H1 (cell line): ENCODE data around the gene DHCR24. TPM values are rescaled to one million over a fixed set of nuclear protein-coding genes. Genes with fewer than 3 reads are reported as not detected.

Source experiments
- CTCF ChIA-PET: fragments of 300-600 bp; sonication (Branson Sonifier 250); formaldehyde crosslinking; loops from one replicate; lab custom pipeline; 2021; ENCODE audit not compliant: partially characterized antibody; lab: Charles Lee
- POLR2A ChIA-PET: fragments of 300-600 bp; sonication (Branson Sonifier 250); formaldehyde crosslinking; loops from one replicate; lab custom pipeline; 2021; ENCODE audit warnings: inconsistent platforms; ENCODE audit not compliant: partially characterized antibody; lab: Charles Lee
- DNase-seq, 2 experiments: peaks; one replicate each; pipeline versions ENCODE4 v3.0.0 to v3.0.0-alpha.2; 2010 to 2022; ENCODE audit warnings: low spot score in 2 of 2, low read depth in 1 of 2, mixed read lengths in 1 of 2
- FAIRE-seq: peaks from 2 replicates; lab custom pipeline; 2011; peaks lifted over from hg19 to GRCh38; lab: Jason Lieb, UNC
- H2AFZ ChIP-seq: 2 replicates; pipeline ENCODE4 v1.8.1; 2012; ENCODE audit warnings: low read length, inconsistent platforms
- H2AK5ac ChIP-seq: 2 replicates; pipeline ENCODE4 v1.6.1; 2013; ENCODE audit warnings: low read depth, low read length
- H2BK120ac ChIP-seq: replicated peaks from 2 replicates; pipeline ENCODE3; 2013; ENCODE audit warnings: low read depth, low read length, inconsistent platforms
- H2BK12ac ChIP-seq: 2 replicates; pipeline ENCODE4 v1.6.1; 2013; ENCODE audit warnings: low read depth, low read length
- H2BK15ac ChIP-seq: 2 replicates; pipeline ENCODE4 v1.6.1; 2013; ENCODE audit warnings: low read length
- H2BK20ac ChIP-seq: 2 replicates; pipeline ENCODE4 v1.6.1; 2013; ENCODE audit warnings: low read length
- H2BK5ac ChIP-seq: 2 replicates; pipeline ENCODE4 v1.6.1; 2013; ENCODE audit warnings: low read depth, low read length
- H3K14ac ChIP-seq: 2 replicates; pipeline ENCODE4 v1.6.1; 2013; ENCODE audit warnings: inconsistent platforms; ENCODE audit not compliant: insufficient read length
- H3K18ac ChIP-seq: 2 replicates; pipeline ENCODE4 v1.6.1; 2013; ENCODE audit warnings: low read length; ENCODE audit errors: extremely low read depth
- H3K23ac ChIP-seq: 2 replicates; pipeline ENCODE4 v1.6.1; 2013; ENCODE audit warnings: inconsistent platforms; ENCODE audit not compliant: insufficient read length
- H3K23me2 ChIP-seq: 2 replicates; pipeline ENCODE4 v1.6.1; 2013; ENCODE audit warnings: low read depth, low read length
- H3K27ac ChIP-seq: 2 replicates; pipeline ENCODE4 v1.6.1; 2011; ENCODE audit warnings: low read depth, low read length, inconsistent platforms
- H3K27me3 ChIP-seq, 4 experiments: replicated peaks in 1 of 4; 1 replicate in 1 of 4; 2 replicates in 3 of 4; pipeline versions ENCODE4 v1.6.1 to v1.8.1; 2011 to 2013; ENCODE audit warnings: low read length in 3 of 4, mild to moderate bottlenecking in 3 of 4, inconsistent platforms in 2 of 4, mixed read lengths in 2 of 4, moderate library complexity in 1 of 4; ENCODE audit not compliant: control insufficient read depth in 3 of 4, insufficient read depth in 3 of 4; ENCODE audit errors: extremely low read depth in 1 of 4
- H3K36me3 ChIP-seq, 4 experiments: 2 replicates each; pipeline versions ENCODE4 v1.6.1 to v1.8.1; 2011 to 2013; ENCODE audit warnings: mild to moderate bottlenecking in 4 of 4, low read length in 3 of 4, moderate library complexity in 2 of 4, control low read depth in 1 of 4, inconsistent platforms in 1 of 4; ENCODE audit not compliant: insufficient read depth in 4 of 4, control insufficient read depth in 2 of 4
- H3K4ac ChIP-seq: replicated peaks from 2 replicates; pipeline ENCODE3; 2013; ENCODE audit warnings: low read length, low read depth, mixed read lengths, inconsistent platforms; ENCODE audit not compliant: insufficient read length
- H3K4me1 ChIP-seq, 4 experiments: replicated peaks in 1 of 4; 1 replicate in 1 of 4; 2 replicates in 3 of 4; pipeline versions ENCODE4 v1.6.1 to v1.8.1; 2011 to 2013; ENCODE audit warnings: low read length in 3 of 4, inconsistent platforms in 2 of 4, mixed read lengths in 1 of 4; ENCODE audit not compliant: insufficient read depth in 4 of 4, control insufficient read depth in 3 of 4
- H3K4me2 ChIP-seq, 2 experiments: 2 replicates each; pipeline versions ENCODE4 v1.6.1 to v1.8.1; 2011 to 2013; ENCODE audit warnings: low read depth in 2 of 2, low read length in 2 of 2, control low read depth in 1 of 2, inconsistent platforms in 1 of 2, mild to moderate bottlenecking in 1 of 2; ENCODE audit not compliant: insufficient read depth in 1 of 2
- H3K4me3 ChIP-seq, 4 experiments: fragments of 200-600, 300-600 bp in 1 of 4; sonication (generic), shearing (Covaris generic), sonication (Bioruptor Twin) in 1 of 4; 2 replicates each; pipeline versions ENCODE4 v1.5.1 to v1.8.1; 2011 to 2016; ENCODE audit warnings: low read length in 4 of 4, low read depth in 3 of 4, control low read depth in 2 of 4, inconsistent platforms in 2 of 4, mild to moderate bottlenecking in 2 of 4, mixed read lengths in 1 of 4, moderate library complexity in 1 of 4; ENCODE audit not compliant: insufficient read depth in 2 of 4; ENCODE audit errors: extremely low read depth in 1 of 4
- H3K56ac ChIP-seq: replicated peaks from 2 replicates; pipeline ENCODE3; 2013; ENCODE audit warnings: low read depth, mild to moderate bottlenecking, mixed read lengths, low read length, inconsistent platforms; ENCODE audit not compliant: insufficient read length
- H3K79me1 ChIP-seq: 2 replicates; pipeline ENCODE4 v1.6.1; 2013; ENCODE audit warnings: low read depth, low read length, control low read depth
- H3K79me2 ChIP-seq, 2 experiments: 2 replicates each; pipeline versions ENCODE4 v1.6.1 to v1.8.1; 2012 to 2013; ENCODE audit warnings: low read length in 2 of 2, mild to moderate bottlenecking in 2 of 2, inconsistent platforms in 1 of 2; ENCODE audit not compliant: insufficient read depth in 2 of 2, control insufficient read depth in 1 of 2
- H3K9ac ChIP-seq, 4 experiments: replicated peaks in 1 of 4; 1 replicate in 1 of 4; 2 replicates in 3 of 4; pipeline versions ENCODE4 v1.6.1 to v1.8.1; 2011 to 2013; ENCODE audit warnings: low read depth in 3 of 4, low read length in 3 of 4, control low read depth in 2 of 4, mild to moderate bottlenecking in 2 of 4, moderate library complexity in 2 of 4, inconsistent platforms in 1 of 4; ENCODE audit errors: extremely low read depth in 1 of 4
- H3K9me3 ChIP-seq, 2 experiments: 2 replicates each; pipeline versions ENCODE4 v1.6.1 to v1.8.1; 2012 to 2013; ENCODE audit warnings: mild to moderate bottlenecking in 2 of 2, moderate library complexity in 2 of 2, control low read depth in 1 of 2, inconsistent platforms in 1 of 2, low read depth in 1 of 2, low read length in 1 of 2, mixed read lengths in 1 of 2; ENCODE audit not compliant: insufficient read depth in 2 of 2
- H4K20me1 ChIP-seq, 2 experiments: replicated peaks in 1 of 2; 2 replicates each; pipeline versions ENCODE3 to v1.8.1; 2011 to 2013; ENCODE audit warnings: inconsistent platforms in 2 of 2, low read length in 2 of 2, mild to moderate bottlenecking in 1 of 2; ENCODE audit not compliant: insufficient read depth in 2 of 2, control insufficient read depth in 1 of 2
- H4K5ac ChIP-seq: 2 replicates; pipeline ENCODE4 v1.6.1; 2013; ENCODE audit warnings: low read length, low read depth, mixed read lengths, inconsistent platforms; ENCODE audit not compliant: insufficient read length
- H4K8ac ChIP-seq: 2 replicates; pipeline ENCODE4 v1.8.0; 2013; ENCODE audit warnings: mild to moderate bottlenecking, moderate library complexity, low read length, inconsistent platforms; ENCODE audit not compliant: insufficient read depth; ENCODE audit errors: extremely low read depth
- H4K91ac ChIP-seq: replicated peaks from 2 replicates; pipeline ENCODE3; 2013; ENCODE audit warnings: low read length, mixed read lengths, inconsistent platforms; ENCODE audit not compliant: insufficient read length
- BCL11A ChIP-seq, 2 experiments: IDR thresholded peaks; one replicate each; pipeline ENCODE4 v1.6.1; 2011; ENCODE audit warnings: low read depth in 2 of 2, low read length in 2 of 2, mild to moderate bottlenecking in 2 of 2
- KDM1A ChIP-seq: fragments of 200-600, 300-600 bp; sonication (generic); IDR thresholded peaks from 2 replicates; pipeline ENCODE4 v1.7.1; 2016; ENCODE audit warnings: mild to moderate bottlenecking, low read length, borderline replicate concordance
- KDM5A ChIP-seq: fragments of 200-600 bp; IDR thresholded peaks from 2 replicates; pipeline ENCODE4 v1.7.1; 2012; ENCODE audit warnings: mild to moderate bottlenecking, low read length, inconsistent platforms, mixed read lengths
- WGBS, 2 experiments: shearing (Covaris generic) in 1 of 2; methylation state at CpG; one replicate each; pipeline versions ENCODE4 v1.1.6 to v1.1.7; 2013 to 2015; ENCODE audit warnings: low lambda C conversion rate in 2 of 2, mixed read lengths in 2 of 2, inconsistent platforms in 1 of 2, low coverage in 1 of 2, missing lambda C conversion rate in 1 of 2; ENCODE audit not compliant: insufficient replicate concordance in 2 of 2, insufficient coverage in 1 of 2, insufficient read length in 1 of 2; ENCODE audit errors: extremely low coverage in 1 of 2, missing lambda C conversion rate in 1 of 2; 5-methylcytosine and 5-hydroxymethylcytosine counted together
- polyA plus RNA-seq, 7 experiments: library from polyadenylated mRNA; depleted of rRNA in 3 of 7; stranded (reverse) in 5 of 7; unstranded in 2 of 7; fragments of >200 nt in 5 of 7; fragments of 200-250 nt in 2 of 7; gene quantifications; 1 replicate in 5 of 7; 2 replicates in 1 of 7; 4 replicates in 1 of 7; pipeline versions ENCODE4 v1.2.1 to v1.2.3, GENCODE V29; 2011 to 2013; ENCODE audit warnings: missing spikeins in 2 of 7, mixed read lengths in 2 of 7
- total RNA-seq: library from RNA; stranded (reverse); fragmentation: NEBNext Ultra II Directional; extraction: Animal tissue kit (Norgen Biotek cat#: 25700); gene quantifications from 2 replicates; pipeline ENCODE4 v1.2.1, GENCODE V29; 2021

The DHCR24 gene
- total and polyA plus RNA-seq, 2 of the 8 experiments (the other 6 are each of a cell fraction or from before 2014, with no cell fraction given): 370 to 419 TPM

DNA sequence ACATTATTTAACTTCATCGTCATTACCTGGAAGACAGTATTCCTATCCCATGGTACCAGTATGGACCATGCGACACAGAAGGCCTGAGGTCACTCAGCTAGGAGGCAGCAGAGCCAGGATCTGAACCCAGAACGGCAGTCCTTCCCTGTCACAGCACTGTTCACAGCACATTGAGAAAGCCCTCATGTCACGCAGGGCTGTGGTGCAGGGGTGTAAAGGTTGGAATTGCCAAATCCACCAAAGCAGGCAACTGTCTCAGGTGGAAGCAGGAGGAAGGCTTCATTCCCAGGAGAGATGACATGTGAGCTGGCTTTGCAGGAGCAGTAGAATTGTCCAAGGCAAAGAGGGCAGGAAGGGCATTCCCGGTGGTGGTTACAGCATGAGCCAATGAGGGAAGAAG, 75.9 kb downstream of the DHCR24 start:
- Histone ChIP-seq H3K23me2 (no peaks in the 10 kb centered on the region; the same call in 1 of the 2 replicates), H3K4me1 (peaks cover 4 to 29% (median 18%) of the 10 kb centered on the region in 4 experiments), H3K4me2 (no peak overlapping the region), H3K27me3 (no peaks in the 10 kb centered on the region; a peak in 2 of 7 replicates), H3K56ac (no peak overlapping the region), H2AK5ac (no peak overlapping the region), H3K9ac (no peak overlapping the region), H4K5ac (no peak overlapping the region), H2BK20ac (peak overlapping the region; percentile 88; the same call in 1 of the 2 replicates), H2BK15ac (peak overlapping the region; percentile 93; the same call in 1 of the 2 replicates), H3K4me3 (no peak overlapping the region), H2BK12ac (peak overlapping the region; percentile 71; the same call in 1 of the 2 replicates), H3K36me3 (no peaks in the 10 kb centered on the region), H2AFZ (no peak overlapping the region), H3K9me3 (no peaks in the 10 kb centered on the region), H3K79me2 (no peaks in the 10 kb centered on the region), H2BK120ac (no peak overlapping the region), H3K23ac (no peak overlapping the region), H3K4ac (no peak overlapping the region), H3K14ac (no peak overlapping the region), H2BK5ac (no peak overlapping the region), H4K8ac (no peak overlapping the region), H4K20me1 (no peaks in the 10 kb centered on the region), H3K18ac (no peak overlapping the region), H3K27ac (no peak overlapping the region), H3K79me1 (no peaks in the 10 kb centered on the region), H4K91ac (no peak overlapping the region)
- DNase-seq: peak in 1 of 2 experiments; percentile 22
- ChIA-PET POLR2A (no interaction called here), CTCF (interaction anchor here (0.8 to 3.5 kb wide), 9 partner anchors 9 to 345 kb away, joined by 3 to 22 read pairs (median 4); partner anchors contain the start of gene TTC22)
- FAIRE-seq: no peak
- WGBS, 2 experiments: 92% methylated on average over 5 of the region's 5 CpGs; no CpG with 5 or more reads in 1 of the 2 experiments
- TF ChIP-seq KDM5A (no peak), BCL11A (IDR thresholded peaks at IDR 0.05; ENCODE audit: low read depth in 2 of 2, low read length in 2 of 2) (no peak), KDM1A (no peak)
